IgD-negative memory B cell (primary cell): Measurements from ENCODE around the gene ERFL. TPM values are rescaled to one million over a fixed set of nuclear protein-coding genes. Genes with fewer than 3 reads are reported as not detected.
"Not testable (repeated sequence)": the region's sequence is repeated elsewhere in the genome, so short reads cannot be mapped to it uniquely, and the experiment has no call there.

Source experiments
- H3K27ac Mint-ChIP-seq, 3 donors: one replicate each; pipeline ENCODE4 v1.8.0; 2020 to 2022; ENCODE audit warnings: mild to moderate bottlenecking in 3 of 3, mixed read lengths in 3 of 3, moderate library complexity in 1 of 3
- H3K27me3 Mint-ChIP-seq: one replicate; pipeline ENCODE4 v1.8.0; 2021; ENCODE audit warnings: mixed read lengths
- H3K36me3 Mint-ChIP-seq: one replicate; pipeline ENCODE4 v1.8.0; 2020; ENCODE audit warnings: mild to moderate bottlenecking, mixed read lengths
- H3K4me1 Mint-ChIP-seq, 3 donors: one replicate each; pipeline ENCODE4 v1.8.0; 2020 to 2022; ENCODE audit warnings: mixed read lengths in 3 of 3, mild to moderate bottlenecking in 1 of 3
- H3K4me3 Mint-ChIP-seq, 4 donors: one replicate each; pipeline ENCODE4 v1.8.0; 2020 to 2022; ENCODE audit warnings: mild to moderate bottlenecking in 4 of 4, mixed read lengths in 4 of 4, moderate library complexity in 3 of 4
- H3K9me3 Mint-ChIP-seq, 3 donors: one replicate each; pipeline ENCODE4 v1.8.0; 2020 to 2021; ENCODE audit warnings: mixed read lengths in 3 of 3, mild to moderate bottlenecking in 1 of 3
- polyA plus RNA-seq: library from polyadenylated mRNA; unstranded; fragments of 300-500 nt; fragmentation: Illumina TruSeq; gene quantifications from one replicate; pipeline ENCODE4 v1.2.3, GENCODE V29; 2021

ERFL gene
- polyA plus RNA-seq, 1 donor from 2014 or later = not detected

DNA sequence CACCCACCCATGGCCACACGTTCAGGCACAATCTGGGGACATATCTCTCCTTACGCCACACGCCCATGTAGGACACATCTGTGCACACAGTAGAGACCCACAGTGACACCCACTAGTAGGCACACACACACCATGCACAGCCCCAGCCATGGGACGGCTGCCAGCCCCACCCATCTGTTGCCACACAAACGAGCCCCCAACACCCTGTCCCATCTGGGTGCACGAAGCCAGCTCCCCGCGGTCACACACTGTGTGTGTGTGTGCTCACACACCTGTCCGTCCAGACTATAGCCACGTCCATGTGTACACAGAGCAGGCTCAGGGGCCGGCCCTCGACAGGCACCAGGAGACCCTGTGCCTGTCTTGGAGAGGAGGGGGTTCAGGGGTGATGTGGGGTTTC is 10.6 kb downstream of the ERFL start:
- Mint-ChIP-seq H3K27ac (no peak overlapping the region), H3K4me3 (no peak overlapping the region), H3K9me3 (no peaks in the 10 kb centered on the region), H3K27me3 (peaks cover 13% of the 10 kb centered on the region), H3K36me3 (no peaks in the 10 kb centered on the region), H3K4me1 (peaks cover 0 to 16% (median 9%) of the 10 kb centered on the region in 3 donors)

DNA sequence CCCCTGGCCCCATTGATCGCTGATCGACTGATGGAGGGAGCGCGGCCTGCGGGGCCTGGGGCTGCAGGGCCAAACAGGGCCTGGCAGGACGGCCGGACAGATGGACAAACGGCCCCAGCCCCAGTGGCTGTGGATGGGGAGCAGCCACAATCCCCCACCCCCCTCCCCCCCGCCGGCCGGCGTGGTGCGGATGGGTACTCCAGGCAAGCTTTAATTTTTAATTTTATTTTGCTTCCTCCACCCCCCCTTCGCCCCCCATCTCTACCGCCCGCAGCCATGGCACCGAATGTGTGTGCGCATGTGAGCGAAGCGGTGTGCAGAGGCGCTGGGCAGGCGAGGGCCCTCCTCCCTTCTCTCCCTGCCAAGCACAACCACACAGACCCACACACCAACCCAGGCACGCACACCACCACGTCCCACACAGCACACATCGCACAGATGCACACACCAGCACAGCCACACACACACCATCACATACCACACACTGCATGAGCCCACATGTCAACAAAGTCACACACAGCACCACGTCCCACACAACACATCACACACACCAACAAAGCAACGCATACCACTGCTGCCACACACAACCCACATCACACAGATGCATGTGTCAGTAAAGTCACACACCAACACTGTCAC is 12.4 kb downstream of the ERFL start:
- no peak overlapping the region for H3K27ac Mint-ChIP-seq
- H3K36me3 Mint-ChIP-seq = no peaks in the 10 kb centered on the region
- H3K9me3 Mint-ChIP-seq = no peaks in the 10 kb centered on the region
- H3K27me3 Mint-ChIP-seq = peaks cover 15% of the 10 kb centered on the region
- H3K4me1 Mint-ChIP-seq = peaks cover 0 to 21% (median 15%) of the 10 kb centered on the region in 3 donors
- no peak overlapping the region for H3K4me3 Mint-ChIP-seq

- H3K27ac Mint-ChIP-seq = no peak overlapping the region
- H3K4me3 Mint-ChIP-seq = no peak overlapping the region
- no peaks in the 10 kb centered on the region for H3K36me3 Mint-ChIP-seq
- no peaks in the 10 kb centered on the region for H3K9me3 Mint-ChIP-seq
- peaks cover 0 to 28% (median 21%) of the 10 kb centered on the region in 3 donors for H3K4me1 Mint-ChIP-seq
- peaks cover 15% of the 10 kb centered on the region for H3K27me3 Mint-ChIP-seq
Observed at GRCh38 chr19:41915021-41915775, 13.1 kb downstream of the ERFL start.

GRCh38 chr19:41914424-41914834 is 13.8 kb downstream of the ERFL start:
- not testable (repeated sequence) for H3K9me3 Mint-ChIP-seq, H3K27ac Mint-ChIP-seq, H3K4me3 Mint-ChIP-seq, H3K36me3 Mint-ChIP-seq
- Mint-ChIP-seq H3K4me1 (peaks cover 0 to 28% (median 21%) of the 10 kb centered on the region in 3 donors), H3K27me3 (peaks cover 15% of the 10 kb centered on the region)

DNA sequence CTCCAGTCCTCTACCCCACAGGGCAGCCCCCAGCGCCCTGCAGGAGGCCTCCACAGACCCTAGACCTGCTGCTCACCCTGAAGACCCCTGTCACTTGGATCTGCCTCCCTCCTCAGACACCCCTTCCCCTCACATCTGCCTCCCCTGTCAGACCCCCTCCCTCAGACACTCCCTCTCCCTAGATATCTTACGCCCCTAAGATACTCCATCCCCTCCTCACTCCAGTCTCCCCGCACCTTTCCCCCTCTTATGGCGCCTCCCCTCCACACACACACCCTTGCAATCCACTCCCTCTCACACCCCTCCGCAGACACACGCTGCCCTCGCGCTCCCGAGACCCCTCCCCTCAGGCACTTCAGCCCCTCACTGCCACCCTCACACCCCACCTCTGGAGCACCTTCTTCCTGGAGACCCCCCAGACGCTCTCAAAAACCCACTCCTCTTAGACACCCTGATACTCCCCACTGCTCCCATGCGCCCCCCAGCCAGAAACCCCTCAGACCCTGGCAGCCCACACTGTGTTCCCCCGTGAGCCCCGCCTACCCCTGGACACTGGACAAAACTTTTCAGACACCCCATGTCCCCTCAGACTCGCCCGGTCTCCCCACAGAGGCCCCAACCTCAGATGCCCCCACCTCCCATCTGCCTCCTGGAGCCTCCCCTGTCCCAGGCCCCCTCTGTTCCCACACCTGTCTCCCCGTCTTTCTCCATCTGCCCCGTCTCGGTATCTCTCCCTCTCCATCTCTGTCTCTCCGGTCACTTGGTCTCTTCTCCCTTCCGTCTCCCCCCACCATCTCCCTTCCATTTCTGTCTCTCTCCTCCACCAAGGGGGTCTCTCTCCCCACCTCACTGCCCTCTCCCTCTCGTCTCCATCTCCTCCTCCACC is 14.5 kb downstream of the ERFL start:
- peak overlapping the region in 1 of 4 donors; percentile 49 for H3K4me3 Mint-ChIP-seq
- H3K36me3 Mint-ChIP-seq = no peaks in the 10 kb centered on the region
- H3K27me3 Mint-ChIP-seq = peaks cover 15% of the 10 kb centered on the region
- H3K27ac Mint-ChIP-seq = no peak overlapping the region
- peaks cover 0 to 28% (median 21%) of the 10 kb centered on the region in 3 donors for H3K4me1 Mint-ChIP-seq
- no peaks in the 10 kb centered on the region for H3K9me3 Mint-ChIP-seq

DNA sequence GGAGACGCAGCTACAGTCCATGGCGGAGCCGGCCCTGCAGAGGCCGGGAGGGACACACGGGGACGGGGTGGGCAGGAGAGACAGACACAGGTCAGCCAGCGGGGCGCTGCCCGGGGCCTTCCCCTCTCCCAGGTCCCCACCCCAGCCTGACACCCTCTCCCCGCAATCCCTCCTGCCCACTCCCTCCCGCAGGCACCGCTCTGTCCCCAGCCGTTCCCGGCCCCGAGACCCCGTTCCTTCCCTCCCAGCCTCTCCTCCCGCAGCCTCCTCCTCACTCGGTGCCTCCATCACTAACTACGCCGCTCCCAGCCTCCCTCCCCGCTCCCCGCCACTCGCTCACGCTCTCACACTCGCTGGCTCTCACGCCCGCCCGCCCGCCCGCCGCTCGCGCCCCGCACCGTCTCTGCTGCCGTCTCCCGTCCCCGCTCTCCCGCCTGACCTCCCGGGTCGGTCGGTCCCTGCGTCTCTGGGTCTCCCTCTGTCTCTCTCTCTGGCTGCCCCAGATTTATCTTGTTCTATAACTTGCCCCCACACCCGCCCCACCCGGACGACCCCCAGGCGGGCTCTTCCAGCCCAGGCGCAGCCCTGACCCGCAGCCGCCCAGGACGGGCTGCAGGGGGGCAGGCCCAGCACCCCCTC is 15.2 kb downstream of the ERFL start:
- Mint-ChIP-seq H3K36me3 (no peaks in the 10 kb centered on the region), H3K4me1 (peaks cover 0 to 28% (median 21%) of the 10 kb centered on the region in 3 donors), H3K27me3 (peaks cover 15% of the 10 kb centered on the region), H3K9me3 (no peaks in the 10 kb centered on the region), H3K27ac (peak overlapping the region in 1 of 3 donors; percentile 85), H3K4me3 (peak overlapping the region in 2 of 4 donors; percentile 24 to 49)

DNA sequence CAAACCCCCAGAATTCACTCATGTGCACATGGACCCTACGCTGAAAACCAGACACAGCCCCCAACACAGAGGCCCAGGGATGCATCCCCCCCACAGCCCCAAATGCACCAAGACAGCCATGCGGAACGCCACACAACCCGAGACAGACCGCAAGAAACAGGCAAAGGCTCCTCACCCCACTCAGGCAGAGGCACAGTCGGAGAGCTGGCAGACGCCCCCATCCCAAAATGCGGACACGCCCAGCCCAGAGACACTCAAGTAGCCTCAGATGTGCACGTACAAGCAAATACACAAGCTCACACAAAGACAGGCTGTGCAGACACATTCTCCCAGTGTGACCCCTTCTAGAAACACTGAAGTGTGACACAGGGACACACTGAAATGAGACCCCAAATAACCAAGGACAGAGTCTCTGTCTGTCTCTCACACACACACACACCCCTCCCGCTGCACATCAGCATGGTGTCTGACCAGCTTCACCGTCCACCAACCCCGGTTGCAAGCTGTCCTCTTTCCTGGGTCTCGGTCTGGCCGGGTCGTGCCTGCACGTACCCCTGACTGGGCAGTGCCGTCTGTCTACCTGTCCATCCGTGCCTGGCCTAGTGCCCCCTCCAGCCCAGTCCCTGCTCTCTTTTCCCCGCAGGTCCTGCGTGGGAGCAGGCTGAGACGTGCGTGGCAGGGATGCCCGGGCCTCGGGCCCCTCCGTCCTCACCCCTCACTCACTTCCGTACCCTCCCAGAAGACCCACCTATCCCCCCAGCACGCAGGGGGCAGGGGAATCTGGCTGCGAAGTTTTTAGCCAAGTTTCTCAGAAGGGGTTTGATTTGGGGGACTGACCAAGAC is 16.1 kb downstream of the ERFL start:
- Mint-ChIP-seq H3K27ac (peak overlapping the region; percentile 56 to 85 (median 78)), H3K4me3 (peak overlapping the region in 3 of 4 donors; percentile 8 to 69 (median 45)), H3K4me1 (peaks cover 0 to 28% (median 22%) of the 10 kb centered on the region in 3 donors), H3K36me3 (no peaks in the 10 kb centered on the region), H3K9me3 (no peaks in the 10 kb centered on the region), H3K27me3 (peaks cover 15% of the 10 kb centered on the region)

DNA sequence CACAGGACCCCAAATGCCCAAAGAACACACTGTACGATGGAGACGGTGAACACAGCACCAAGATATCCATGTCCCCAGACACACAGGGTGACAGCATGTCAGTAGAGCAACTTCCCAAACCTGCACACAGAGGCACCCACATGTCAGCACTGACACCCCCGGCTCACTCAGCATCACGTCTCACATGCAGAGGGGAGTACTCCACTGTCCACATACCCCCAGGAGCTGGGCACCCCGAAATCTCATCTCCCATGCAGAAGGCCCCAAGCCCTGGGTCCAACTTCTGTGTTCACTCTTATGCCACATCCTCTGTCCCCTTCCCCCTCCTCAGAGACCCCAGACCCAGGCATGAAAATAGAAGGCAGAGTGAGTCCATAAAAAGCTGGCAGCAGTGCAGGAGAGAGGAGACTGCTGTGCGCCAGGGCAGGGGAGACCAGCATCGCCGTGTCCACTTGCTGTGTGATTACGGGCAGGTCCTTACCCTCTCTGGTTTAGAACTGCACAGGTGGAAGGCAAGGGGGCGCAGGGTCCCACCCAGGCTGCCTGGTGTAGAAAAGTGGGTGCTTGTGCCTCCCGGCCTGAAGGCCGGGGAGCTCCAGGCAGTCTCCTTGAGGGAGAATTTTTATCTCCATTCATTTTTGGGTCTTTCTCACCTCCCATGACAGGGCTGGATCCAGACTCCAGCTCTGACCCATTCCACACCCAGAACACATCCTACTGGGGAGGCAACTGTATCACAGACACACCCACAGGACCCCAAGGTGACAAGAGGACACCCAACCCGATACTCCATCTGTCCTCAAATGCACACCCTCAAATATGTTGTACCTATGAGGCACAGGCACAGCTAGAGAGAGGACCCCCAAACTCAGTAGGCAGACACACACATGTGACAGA is 17.0 kb downstream of the ERFL start:
- H3K36me3 Mint-ChIP-seq = no peaks in the 10 kb centered on the region
- H3K4me1 Mint-ChIP-seq = peaks cover 0 to 31% (median 24%) of the 10 kb centered on the region in 3 donors

GRCh38 chr19:41910240-41910991 is 17.8 kb downstream of the ERFL start:
- H3K27me3 Mint-ChIP-seq = peaks cover 15% of the 10 kb centered on the region
- peak overlapping the region in 1 of 3 donors; percentile 56 for H3K27ac Mint-ChIP-seq
- H3K4me3 Mint-ChIP-seq = peak overlapping the region in 1 of 4 donors; percentile 82
- no peaks in the 10 kb centered on the region for H3K9me3 Mint-ChIP-seq
- H3K36me3 Mint-ChIP-seq = no peaks in the 10 kb centered on the region
- peaks cover 0 to 31% (median 24%) of the 10 kb centered on the region in 3 donors for H3K4me1 Mint-ChIP-seq

More for the DNA sequence above, 17.0 kb downstream of the ERFL start:
- peaks cover 15% of the 10 kb centered on the region for H3K27me3 Mint-ChIP-seq
- peak overlapping the region in 3 of 4 donors; percentile 8 to 69 (median 45) for H3K4me3 Mint-ChIP-seq
- H3K9me3 Mint-ChIP-seq = no peaks in the 10 kb centered on the region
- peak overlapping the region in 2 of 3 donors; percentile 56 to 85 for H3K27ac Mint-ChIP-seq

DNA sequence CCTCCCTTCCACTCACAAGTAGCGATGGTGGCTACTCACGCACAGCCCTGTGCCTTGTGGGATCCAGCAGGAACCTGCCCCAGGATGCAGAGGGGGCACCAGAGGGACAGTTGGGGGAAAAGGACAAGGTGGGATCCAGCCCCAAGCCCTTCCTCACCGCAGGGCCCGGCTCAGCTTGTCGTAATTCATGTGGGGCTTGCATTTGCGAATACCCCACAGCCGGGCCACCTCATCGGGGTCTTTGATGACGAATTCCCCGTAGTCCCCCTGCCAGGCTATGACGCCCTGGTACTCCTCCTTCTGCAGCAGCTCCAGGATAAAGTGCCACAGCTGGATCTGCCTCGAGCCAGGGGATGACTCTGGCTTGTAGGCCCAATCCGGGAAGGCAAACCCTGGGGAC is 18.5 kb downstream of the ERFL start:
- Mint-ChIP-seq H3K27me3 (peaks cover 15% of the 10 kb centered on the region), H3K36me3 (no peaks in the 10 kb centered on the region), H3K4me3 (no peak overlapping the region), H3K9me3 (no peaks in the 10 kb centered on the region), H3K27ac (peak overlapping the region in 2 of 3 donors; percentile 55 to 94), H3K4me1 (peaks cover 0 to 31% (median 24%) of the 10 kb centered on the region in 3 donors)

DNA sequence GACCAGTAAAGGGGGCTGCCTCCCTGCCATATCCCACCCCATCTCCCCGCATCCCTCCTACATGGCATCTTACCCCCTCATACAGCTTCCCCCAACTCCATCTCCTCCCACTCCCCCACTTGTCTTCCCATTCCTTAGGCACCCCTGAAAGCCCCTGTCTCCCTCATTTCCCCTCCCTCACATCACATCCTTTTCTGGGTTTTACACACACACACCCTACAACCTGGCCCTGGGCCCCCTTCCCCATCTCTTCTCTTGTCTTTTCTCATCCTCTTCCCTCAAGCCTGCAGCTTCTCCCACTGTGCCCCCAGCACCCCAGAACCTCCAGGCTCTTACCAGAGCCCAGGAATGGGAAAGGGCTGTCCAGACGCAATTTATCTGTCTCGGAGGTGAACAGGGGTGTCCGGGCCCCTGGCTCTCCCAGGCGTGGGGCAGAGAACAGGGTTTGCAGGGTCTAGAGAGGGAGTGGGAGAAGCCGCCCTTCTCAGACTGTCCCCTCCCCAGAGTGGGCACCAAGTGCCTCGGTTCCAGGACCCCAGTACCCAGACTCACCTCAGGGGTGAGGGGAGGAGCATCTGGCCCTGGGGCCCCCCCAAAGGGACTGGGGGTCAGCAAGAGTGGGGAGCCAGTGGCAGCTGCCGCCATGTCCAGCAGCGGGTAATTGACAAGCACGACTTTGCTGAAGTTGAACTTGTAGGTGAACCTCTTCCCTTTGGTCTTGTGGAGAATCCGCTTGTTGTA is 19.4 kb downstream of the ERFL start:
- no peaks in the 10 kb centered on the region for H3K9me3 Mint-ChIP-seq
- peaks cover 0 to 31% (median 22%) of the 10 kb centered on the region in 3 donors for H3K4me1 Mint-ChIP-seq
- no peaks in the 10 kb centered on the region for H3K36me3 Mint-ChIP-seq
- peak overlapping the region; percentile 31 to 94 (median 55) for H3K27ac Mint-ChIP-seq
- peaks cover 12% of the 10 kb centered on the region for H3K27me3 Mint-ChIP-seq
- H3K4me3 Mint-ChIP-seq = no peak overlapping the region
